Ramos (cell line): ENCODE measurements around the gene YEATS4.
"Not testable (repeated sequence)": the region's sequence is repeated elsewhere in the genome, so short reads cannot be mapped to it uniquely, and the experiment has no call there.

Experiments used
- in situ Hi-C: fragments of 300-500 bp; cut with MboI; formaldehyde crosslinking; loops from one replicate; pipeline ENCODE4 v1.14.3; 2022; ENCODE audit warnings: low sequenced_read_pairs; ENCODE audit not compliant: unreplicated experiment

The YEATS4 gene

GRCh38 chr12:69359531-69360347, at the start of gene YEATS4:
Gene YEATS4 (plus strand): TSS chr12:69359743. CDS start chr12:69359973, 230 bp downstream.
- in situ Hi-C loops = loop anchor here (25.0 kb wide), 1 partner anchor 228 kb away; the partner anchor contains the start of gene CCT2

- in situ Hi-C loops = no loop called here
Observed at GRCh38 chr12:69313209-69313608, 46.3 kb upstream of the YEATS4 start.

GRCh38 chr12:69316784-69317183, 42.8 kb upstream of the YEATS4 start:
- in situ Hi-C loops = not testable (repeated sequence)

GRCh38 chr12:69317233-69317632, 42.3 kb upstream of the YEATS4 start:
- in situ Hi-C loops = not testable (repeated sequence)

GRCh38 chr12:69318225-69318624, 41.3 kb upstream of the YEATS4 start:
- in situ Hi-C loops = no loop called here

GRCh38 chr12:69321351-69321750, 38.2 kb upstream of the YEATS4 start:
- in situ Hi-C loops = no loop called here

- in situ Hi-C loops = no loop called here
Observed at GRCh38 chr12:69324797-69325466, 34.6 kb upstream of the YEATS4 start.

GRCh38 chr12:69328426-69328825, 31.1 kb upstream of the YEATS4 start:
- in situ Hi-C loops = no loop called here

GRCh38 chr12:69329669-69330428, 29.7 kb upstream of the YEATS4 start:
- in situ Hi-C loops = no loop called here

- in situ Hi-C loops = no loop called here
Observed at GRCh38 chr12:69330475-69331473, 28.8 kb upstream of the YEATS4 start.

GRCh38 chr12:69331519-69331908, 28.0 kb upstream of the YEATS4 start:
- in situ Hi-C loops = no loop called here

GRCh38 chr12:69331909-69332684, 27.4 kb upstream of the YEATS4 start:
- in situ Hi-C loops = no loop called here

- in situ Hi-C loops = no loop called here
Observed at GRCh38 chr12:69332815-69333358, 26.7 kb upstream of the YEATS4 start.

GRCh38 chr12:69334158-69334557, 25.4 kb upstream of the YEATS4 start:
- in situ Hi-C loops = no loop called here

- in situ Hi-C loops = no loop called here
Observed at GRCh38 chr12:69337311-69338090, 22.0 kb upstream of the YEATS4 start.

- in situ Hi-C loops = no loop called here
Observed at GRCh38 chr12:69338120-69338859, 21.3 kb upstream of the YEATS4 start.

GRCh38 chr12:69338936-69339335, 20.6 kb upstream of the YEATS4 start:
- in situ Hi-C loops = no loop called here
